Hematopoietic multipotent progenitor cell treated with erythropoietin and hydrocortisone succinate and interleukin-3 and kit ligand, for 6 days (in vitro differentiated cells): ENCODE results near the gene IL4I1.
"Not testable (repeated sequence)": the region's sequence is repeated elsewhere in the genome, so short reads cannot be mapped to it uniquely, and the experiment has no call there.

Experiments
- DNase-seq: peaks from one replicate; pipeline ENCODE4 v3.0.0-alpha.2; 2015

The IL4I1 gene

GRCh38 chr19:49896863-49897621 is at the start of gene IL4I1:
IL4I1 (minus strand) TSS chr19:49896887; CDS start chr19:49896160, 727 bp downstream.
- DNase-seq: no peak

- no peak for DNase-seq
Measured at GRCh38 chr19:49946415-49946814, 49.7 kb upstream of the IL4I1 start.

DNA sequence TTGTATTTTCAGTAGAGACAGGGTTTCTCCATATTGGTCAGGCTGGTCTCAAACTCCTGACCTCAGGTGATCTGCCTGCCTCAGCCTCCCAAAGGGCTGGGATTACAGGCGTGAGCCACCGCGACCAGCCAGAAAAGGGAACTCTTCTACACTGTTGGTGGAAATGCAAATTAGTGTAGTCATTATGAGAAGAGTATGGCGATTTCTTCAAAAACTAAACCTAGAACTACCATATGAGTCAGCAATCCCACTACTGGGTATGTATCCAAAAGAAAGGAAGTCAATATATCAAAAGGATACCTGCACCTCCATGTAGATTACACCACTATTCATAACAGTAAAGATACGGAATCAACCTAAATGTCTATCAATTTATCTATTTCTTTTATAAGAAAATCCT is 47.9 kb upstream of the IL4I1 start:
- not testable (repeated sequence) for DNase-seq

- no peak for DNase-seq
Measured at GRCh38 chr19:49940482-49940791, 43.8 kb upstream of the IL4I1 start.

GRCh38 chr19:49939721-49940481 is 43.2 kb upstream of the IL4I1 start:
- DNase-seq: no peak

DNA sequence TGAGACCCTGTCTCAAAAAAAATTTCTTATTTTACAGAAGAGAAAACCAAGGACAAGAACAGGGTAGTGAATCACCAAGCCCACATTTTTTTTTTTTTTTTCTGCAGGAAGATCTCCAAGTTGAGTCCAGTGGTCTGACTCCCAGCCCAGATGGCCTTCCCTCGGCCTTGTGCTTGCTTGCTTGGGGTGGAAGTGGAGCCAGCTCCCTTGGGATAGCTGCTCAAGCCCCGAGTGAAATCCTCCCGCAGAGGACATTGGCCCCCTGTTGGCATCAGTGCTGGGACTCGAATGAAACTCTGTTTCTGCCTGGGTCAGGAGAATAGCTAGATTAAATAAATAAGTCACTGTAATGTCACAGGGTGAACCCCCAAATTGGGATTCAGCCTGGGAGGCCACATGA is 42.0 kb upstream of the IL4I1 start:
- no peak for DNase-seq

GRCh38 chr19:49937750-49938381 is 41.2 kb upstream of the IL4I1 start:
- peak; percentile 86 for DNase-seq

- DNase-seq: no peak
Measured at GRCh38 chr19:49936549-49936948, 39.9 kb upstream of the IL4I1 start.

GRCh38 chr19:49933643-49934042 is 37.0 kb upstream of the IL4I1 start:
- no peak for DNase-seq

DNA sequence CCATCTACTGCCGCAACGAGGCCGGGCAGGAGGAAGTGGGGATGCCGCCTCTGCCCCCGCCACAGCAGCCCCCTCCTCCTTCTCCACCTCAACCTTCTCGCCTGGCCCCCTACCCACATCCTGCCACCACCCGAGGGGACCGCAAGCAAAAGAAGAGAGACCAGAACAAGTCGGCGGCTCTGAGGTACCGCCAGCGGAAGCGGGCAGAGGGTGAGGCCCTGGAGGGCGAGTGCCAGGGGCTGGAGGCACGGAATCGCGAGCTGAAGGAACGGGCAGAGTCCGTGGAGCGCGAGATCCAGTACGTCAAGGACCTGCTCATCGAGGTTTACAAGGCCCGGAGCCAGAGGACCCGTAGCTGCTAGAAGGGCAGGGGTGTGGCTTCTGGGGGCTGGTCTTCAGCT is 36.0 kb upstream of the IL4I1 start:
- DNase-seq: no peak

- no peak for DNase-seq
Measured at GRCh38 chr19:49932041-49932451, 35.4 kb upstream of the IL4I1 start.

- no peak for DNase-seq
Measured at GRCh38 chr19:49931293-49932040, 34.8 kb upstream of the IL4I1 start.

GRCh38 chr19:49930483-49931011 is 33.9 kb upstream of the IL4I1 start:
- peak; percentile 40 for DNase-seq

DNA sequence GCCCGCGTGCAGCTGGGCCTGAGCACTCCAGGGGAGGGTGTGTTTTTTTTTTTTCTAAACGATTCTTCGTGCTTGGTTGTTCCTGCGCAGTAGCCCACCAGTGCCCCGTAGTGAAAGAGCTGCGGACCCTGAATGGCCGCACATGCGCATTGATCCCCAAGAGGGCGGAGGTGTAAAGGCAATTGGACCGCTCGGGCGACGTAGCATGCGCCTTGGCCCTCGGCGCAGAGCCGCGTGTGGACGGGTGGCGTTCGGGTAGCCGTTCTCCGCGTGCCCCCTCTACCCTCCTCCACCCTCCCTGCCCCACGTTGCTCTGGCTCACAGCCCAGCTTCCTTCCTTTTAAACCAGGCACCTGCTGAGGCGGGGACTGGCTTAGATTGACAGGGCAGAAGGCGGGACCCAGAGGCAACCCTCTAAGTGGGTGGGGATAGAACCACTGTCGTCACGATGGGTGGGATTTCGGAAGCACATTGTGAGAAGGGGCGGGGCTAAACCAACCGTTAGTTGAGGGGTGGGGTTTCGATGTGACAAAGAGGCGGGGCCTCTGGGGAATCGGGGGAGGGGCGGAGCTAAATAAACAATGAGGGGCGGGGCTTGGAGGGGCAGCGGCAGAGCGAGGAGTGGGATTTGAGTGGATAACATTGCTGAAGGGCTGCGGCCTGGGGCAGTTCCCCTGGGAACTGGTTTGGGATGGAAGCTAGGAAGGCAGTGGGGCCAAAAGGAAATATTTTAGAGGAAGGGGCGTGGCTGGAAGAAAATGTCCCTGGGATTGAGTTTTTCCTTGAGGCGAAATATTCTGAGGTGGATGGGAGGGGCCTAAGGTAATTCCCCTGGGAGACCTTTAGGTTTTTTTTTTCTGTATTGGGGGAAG is 33.2 kb upstream of the IL4I1 start:
- DNase-seq: peak; percentile 99

GRCh38 chr19:49929121-49929610 is 32.5 kb upstream of the IL4I1 start, which contains the start of the genes ATF5 and NUP62:
ATF5 (plus strand) TSS chr19:49929205; CDS start chr19:49930851, 1,646 bp downstream.
NUP62 (minus strand) TSS chr19:49929504; CDS start chr19:49909807, 19,697 bp downstream.
- peak; percentile 97 for DNase-seq

GRCh38 chr19:49927526-49928264 is 31.0 kb upstream of the IL4I1 start:
- no peak for DNase-seq

GRCh38 chr19:49926515-49926914 is 29.8 kb upstream of the IL4I1 start:
- peak; percentile 57 for DNase-seq

GRCh38 chr19:49925486-49925885 is 28.8 kb upstream of the IL4I1 start:
- no peak for DNase-seq

DNA sequence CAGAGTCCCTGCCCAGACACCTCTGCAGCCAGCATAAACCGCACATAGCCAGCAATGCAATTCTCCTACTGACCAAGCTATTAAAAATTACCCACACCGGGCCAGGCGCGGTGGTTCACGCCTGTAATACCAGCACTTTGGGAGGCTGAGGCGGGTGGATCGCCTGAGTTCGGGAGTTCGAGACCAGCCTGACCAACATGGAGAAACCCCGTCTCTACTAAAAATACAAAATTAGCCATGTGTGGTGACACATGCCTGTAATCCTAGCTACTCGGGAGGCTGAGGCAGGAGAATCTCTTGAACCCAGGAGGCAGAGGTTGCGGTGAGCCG is 28.2 kb upstream of the IL4I1 start:
- not testable (repeated sequence) for DNase-seq

- DNase-seq: no peak
Measured at GRCh38 chr19:49924004-49924880, 27.6 kb upstream of the IL4I1 start.
